Muscle layer of colon (tissue), 2 donors: ENCODE measurements around the gene TOB2.
"Not testable (repeated sequence)": the region's sequence is repeated elsewhere in the genome, so short reads cannot be mapped to it uniquely, and the experiment has no call there.

ENCODE experiments used
- H3K27ac ChIP-seq: one replicate; pipeline ENCODE4 v1.7.0; 2013; ENCODE audit warnings: low read depth, mild to moderate bottlenecking, low read length, moderate library complexity
- H3K27me3 ChIP-seq, 2 donors: one replicate each; pipeline ENCODE4 v1.7.0; 2013; ENCODE audit warnings: low read length in 2 of 2, mild to moderate bottlenecking in 2 of 2; ENCODE audit not compliant: insufficient read depth in 2 of 2, control insufficient read depth in 1 of 2
- H3K36me3 ChIP-seq: one replicate; pipeline ENCODE4 v1.7.0; 2013; ENCODE audit warnings: mild to moderate bottlenecking, low read length; ENCODE audit not compliant: insufficient read depth
- H3K4me1 ChIP-seq: one replicate; pipeline ENCODE4 v1.7.0; 2013; ENCODE audit warnings: mild to moderate bottlenecking, low read length; ENCODE audit not compliant: insufficient read depth
- H3K4me3 ChIP-seq, 2 donors: one replicate each; pipeline ENCODE4 v1.7.0; 2013; ENCODE audit warnings: low read length in 2 of 2, low read depth in 1 of 2, mild to moderate bottlenecking in 1 of 2, moderate library complexity in 1 of 2
- H3K9ac ChIP-seq: one replicate; pipeline ENCODE4 v1.7.0; 2013; ENCODE audit warnings: low read length
- H3K9me3 ChIP-seq: one replicate; pipeline ENCODE4 v1.7.0; 2013; ENCODE audit warnings: mild to moderate bottlenecking, low read length
- donor health status: abdominal sarcoma.
- donor health status: Adenocarcinoma of cecum.

TOB2 gene

GRCh38 chr22:41436322-41437113 is 10.1 kb downstream of the TOB2 start:
- Histone ChIP-seq H3K4me1 (peaks cover 28% of the 10 kb centered on the region), H3K36me3 (peaks cover 55% of the 10 kb centered on the region), H3K9me3 (no peaks in the 10 kb centered on the region), H3K27me3 (no peaks in the 10 kb centered on the region), H3K27ac (no peak overlapping the region), H3K9ac (no peak overlapping the region), H3K4me3 (no peak overlapping the region)

GRCh38 chr22:41435560-41435959 is 11.0 kb downstream of the TOB2 start:
- Histone ChIP-seq H3K4me1 (peaks cover 25% of the 10 kb centered on the region), H3K9me3 (no peaks in the 10 kb centered on the region), H3K4me3 (no peak overlapping the region), H3K27me3 (no peaks in the 10 kb centered on the region), H3K27ac (no peak overlapping the region), H3K9ac (no peak overlapping the region), H3K36me3 (peaks cover 55% of the 10 kb centered on the region)

GRCh38 chr22:41434361-41435003 is 12.1 kb downstream of the TOB2 start:
- Histone ChIP-seq H3K36me3 (peaks cover 55% of the 10 kb centered on the region), H3K4me1 (peaks cover 25% of the 10 kb centered on the region)
- not testable (repeated sequence) for H3K4me3 ChIP-seq

GRCh38 chr22:41433480-41433879 is 13.1 kb downstream of the TOB2 start:
- not testable (repeated sequence) for H3K27me3 ChIP-seq, H3K4me3 ChIP-seq, H3K27ac ChIP-seq, H3K9ac ChIP-seq, H3K9me3 ChIP-seq
- Histone ChIP-seq H3K36me3 (peaks cover 55% of the 10 kb centered on the region), H3K4me1 (peaks cover 17% of the 10 kb centered on the region)

More at GRCh38 chr22:41434361-41435003, 12.1 kb downstream of the TOB2 start:
- not testable (repeated sequence) for H3K9me3 ChIP-seq, H3K27me3 ChIP-seq, H3K27ac ChIP-seq, H3K9ac ChIP-seq

- Histone ChIP-seq H3K9me3 (no peaks in the 10 kb centered on the region), H3K4me1 (peaks cover 17% of the 10 kb centered on the region), H3K27me3 (no peaks in the 10 kb centered on the region), H3K9ac (no peak overlapping the region), H3K36me3 (peaks cover 55% of the 10 kb centered on the region), H3K4me3 (no peak overlapping the region), H3K27ac (no peak overlapping the region)
Observed at GRCh38 chr22:41431656-41432055, 14.9 kb downstream of the TOB2 start.

- H3K36me3 ChIP-seq: peaks cover 42% of the 10 kb centered on the region
- no peaks in the 10 kb centered on the region for H3K27me3 ChIP-seq
- H3K4me3 ChIP-seq: no peak overlapping the region
- H3K4me1 ChIP-seq: peaks cover 4% of the 10 kb centered on the region
- H3K9ac ChIP-seq: no peak overlapping the region
- H3K9me3 ChIP-seq: no peaks in the 10 kb centered on the region
- no peak overlapping the region for H3K27ac ChIP-seq
Observed at GRCh38 chr22:41429951-41430332, 16.7 kb downstream of the TOB2 start.

GRCh38 chr22:41429232-41429950 is 17.2 kb downstream of the TOB2 start:
- no peaks in the 10 kb centered on the region for H3K27me3 ChIP-seq
- no peak overlapping the region for H3K27ac ChIP-seq

GRCh38 chr22:41425660-41426365 is 20.8 kb downstream of the TOB2 start:
- Histone ChIP-seq H3K36me3 (peaks cover 21% of the 10 kb centered on the region), H3K9ac (no peak overlapping the region), H3K9me3 (no peaks in the 10 kb centered on the region), H3K4me3 (no peak overlapping the region), H3K27me3 (no peaks in the 10 kb centered on the region), H3K27ac (no peak overlapping the region), H3K4me1 (no peaks in the 10 kb centered on the region)

More at GRCh38 chr22:41429232-41429950, 17.2 kb downstream of the TOB2 start:
- Histone ChIP-seq H3K9ac (no peak overlapping the region), H3K36me3 (peaks cover 42% of the 10 kb centered on the region), H3K4me3 (no peak overlapping the region), H3K9me3 (no peaks in the 10 kb centered on the region), H3K4me1 (no peaks in the 10 kb centered on the region)

GRCh38 chr22:41418717-41419116 is 27.9 kb downstream of the TOB2 start:
- Histone ChIP-seq H3K9ac (peak overlapping the region; percentile 39), H3K4me3 (peak overlapping the region in 1 of 2 donors; percentile 6), H3K4me1 (peaks cover 31% of the 10 kb centered on the region), H3K36me3 (peaks cover 5% of the 10 kb centered on the region), H3K9me3 (no peaks in the 10 kb centered on the region), H3K27ac (peak overlapping the region; percentile 90), H3K27me3 (no peaks in the 10 kb centered on the region)

GRCh38 chr22:41417622-41418390 is 28.8 kb downstream of the TOB2 start:
- H3K9ac ChIP-seq: peak overlapping the region; percentile 39
- peak overlapping the region; percentile 90 for H3K27ac ChIP-seq
- no peaks in the 10 kb centered on the region for H3K27me3 ChIP-seq
- no peaks in the 10 kb centered on the region for H3K36me3 ChIP-seq
- peaks cover 33% of the 10 kb centered on the region for H3K4me1 ChIP-seq
- H3K9me3 ChIP-seq: no peaks in the 10 kb centered on the region
- peak overlapping the region in 1 of 2 donors; percentile 6 for H3K4me3 ChIP-seq
